ENCODE data around the gene S100A1. TPM values are rescaled to one million over a fixed set of nuclear protein-coding genes. Genes with fewer than 3 reads are reported as not detected.
"Not testable (repeated sequence)": the region's sequence is repeated elsewhere in the genome, so short reads cannot be mapped to it uniquely, and the experiment has no call there.

The S100A1 gene
- total RNA-seq, 1 donor from 2014 or later: 2,012 TPM

- peak overlapping the region; percentile 100 for H3K27ac ChIP-seq (replicated peaks)
- H3K36me3 ChIP-seq: peaks cover 82% of the 10 kb centered on the region
- no peaks in the 10 kb centered on the region for H3K9me3 ChIP-seq (replicated peaks)
- no peak for DNase-seq
- intact Hi-C loops (cut with micrococcal nuclease): no loop called here
- H3K4me3 ChIP-seq: peak overlapping the region; percentile 88
- TF ChIP-seq, protein P1, sequence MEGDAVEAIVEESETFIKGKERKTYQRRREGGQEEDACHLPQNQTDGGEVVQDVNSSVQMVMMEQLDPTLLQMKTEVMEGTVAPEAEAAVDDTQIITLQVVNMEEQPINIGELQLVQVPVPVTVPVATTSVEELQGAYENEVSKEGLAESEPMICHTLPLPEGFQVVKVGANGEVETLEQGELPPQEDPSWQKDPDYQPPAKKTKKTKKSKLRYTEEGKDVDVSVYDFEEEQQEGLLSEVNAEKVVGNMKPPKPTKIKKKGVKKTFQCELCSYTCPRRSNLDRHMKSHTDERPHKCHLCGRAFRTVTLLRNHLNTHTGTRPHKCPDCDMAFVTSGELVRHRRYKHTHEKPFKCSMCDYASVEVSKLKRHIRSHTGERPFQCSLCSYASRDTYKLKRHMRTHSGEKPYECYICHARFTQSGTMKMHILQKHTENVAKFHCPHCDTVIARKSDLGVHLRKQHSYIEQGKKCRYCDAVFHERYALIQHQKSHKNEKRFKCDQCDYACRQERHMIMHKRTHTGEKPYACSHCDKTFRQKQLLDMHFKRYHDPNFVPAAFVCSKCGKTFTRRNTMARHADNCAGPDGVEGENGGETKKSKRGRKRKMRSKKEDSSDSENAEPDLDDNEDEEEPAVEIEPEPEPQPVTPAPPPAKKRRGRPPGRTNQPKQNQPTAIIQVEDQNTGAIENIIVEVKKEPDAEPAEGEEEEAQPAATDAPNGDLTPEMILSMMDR (IDR thresholded peaks at IDR 0.05; ENCODE audit: borderline replicate concordance): no peak
- no peaks in the 10 kb centered on the region for H3K27me3 ChIP-seq (ENCODE audit: low read depth)
- peaks cover 94% of the 10 kb centered on the region for H3K4me1 ChIP-seq
Observed at GRCh38 chr1:153638261-153638660, 10.0 kb downstream of the S100A1 start.

GRCh38 chr1:153639280-153639679 is 11.0 kb downstream of the S100A1 start:
- DNase-seq: no peak

DNA sequence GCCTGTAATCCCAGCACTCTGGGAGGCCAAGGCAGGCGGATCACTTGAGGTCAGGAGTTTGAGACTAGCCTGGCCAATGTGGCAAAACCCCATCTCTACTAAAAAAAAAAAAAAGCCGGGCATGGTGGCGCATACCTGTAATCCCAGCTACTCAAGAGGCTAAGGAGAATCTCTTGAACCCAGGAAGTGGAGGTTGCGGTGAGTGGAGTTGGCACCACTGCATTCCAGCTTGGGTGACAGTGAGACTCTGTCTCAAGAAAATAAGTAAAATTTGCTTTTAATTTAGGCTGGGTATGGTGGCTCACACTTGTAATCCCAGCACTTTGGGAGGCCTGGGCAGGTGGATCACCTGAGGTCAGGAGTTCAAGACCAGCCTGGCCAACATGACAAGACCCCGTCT is 12.0 kb downstream of the S100A1 start:
- peaks cover 100% of the 10 kb centered on the region for H3K4me1 ChIP-seq
- H3K27me3 ChIP-seq (ENCODE audit: low read depth); H3K4me3 ChIP-seq; intact Hi-C loops (cut with micrococcal nuclease); H3K9me3 ChIP-seq (replicated peaks); DNase-seq: not testable (repeated sequence)
- peaks cover 98% of the 10 kb centered on the region for H3K36me3 ChIP-seq
- H3K27ac ChIP-seq (replicated peaks): peak overlapping the region; percentile 100

More at GRCh38 chr1:153639280-153639679, 11.0 kb downstream of the S100A1 start:
- Histone ChIP-seq H3K4me1 (peaks cover 100% of the 10 kb centered on the region), H3K27ac (replicated peaks) (peak overlapping the region; percentile 100), H3K36me3 (peaks cover 92% of the 10 kb centered on the region), H3K27me3 (ENCODE audit: low read depth) (no peaks in the 10 kb centered on the region), H3K9me3 (replicated peaks) (no peaks in the 10 kb centered on the region), H3K4me3 (peak overlapping the region; percentile 88)
- TF ChIP-seq, protein P1 (IDR thresholded peaks at IDR 0.05; ENCODE audit: borderline replicate concordance): no peak
- intact Hi-C loops (cut with micrococcal nuclease): no loop called here

GRCh38 chr1:153640861-153641260 is 12.6 kb downstream of the S100A1 start:
- Histone ChIP-seq H3K27me3 (ENCODE audit: low read depth) (no peaks in the 10 kb centered on the region), H3K4me1 (peaks cover 97% of the 10 kb centered on the region), H3K36me3 (peaks cover 100% of the 10 kb centered on the region), H3K9me3 (replicated peaks) (no peaks in the 10 kb centered on the region), H3K4me3 (no peak overlapping the region), H3K27ac (replicated peaks) (peak overlapping the region; percentile 100)
- intact Hi-C loops (cut with micrococcal nuclease): no loop called here
- TF ChIP-seq, protein P1 (IDR thresholded peaks at IDR 0.05; ENCODE audit: borderline replicate concordance): no peak
- DNase-seq: no peak

GRCh38 chr1:153642161-153642560 is 13.9 kb downstream of the S100A1 start:
- TF ChIP-seq, protein P1 (IDR thresholded peaks at IDR 0.05; ENCODE audit: borderline replicate concordance): no peak
- Histone ChIP-seq H3K9me3 (replicated peaks) (no peaks in the 10 kb centered on the region), H3K36me3 (peaks cover 99% of the 10 kb centered on the region), H3K4me1 (peaks cover 87% of the 10 kb centered on the region), H3K27me3 (ENCODE audit: low read depth) (no peaks in the 10 kb centered on the region), H3K4me3 (no peak overlapping the region), H3K27ac (replicated peaks) (peak overlapping the region; percentile 21)
- DNase-seq: no peak
- intact Hi-C loops (cut with micrococcal nuclease): no loop called here

GRCh38 chr1:153643100-153643499 is 14.9 kb downstream of the S100A1 start:
- TF ChIP-seq, protein P1 (IDR thresholded peaks at IDR 0.05; ENCODE audit: borderline replicate concordance): no peak
- Histone ChIP-seq H3K4me3 (no peak overlapping the region), H3K4me1 (peaks cover 77% of the 10 kb centered on the region), H3K9me3 (replicated peaks) (no peaks in the 10 kb centered on the region), H3K27ac (replicated peaks) (peak overlapping the region; percentile 6), H3K36me3 (peaks cover 89% of the 10 kb centered on the region), H3K27me3 (ENCODE audit: low read depth) (no peaks in the 10 kb centered on the region)
- intact Hi-C loops (cut with micrococcal nuclease): no loop called here
- no peak for DNase-seq
